Spleen (tissue), 11 donors: ENCODE data around the gene ZDHHC3. TPM values are rescaled to one million over a fixed set of nuclear protein-coding genes. Genes with fewer than 3 reads are reported as not detected.

Experiments
- DNase-seq: peaks from one replicate; pipeline ENCODE4 v3.0.0-alpha.2; 2020
- H3K27ac ChIP-seq, 8 donors: fragments of 200-600 bp; sonication (generic) in 7 of 8; 1 replicate in 4 of 8; 2 replicates in 4 of 8; pipeline versions ENCODE4 v1.5.0 to v1.8.0; 2016 to 2021; ENCODE audit warnings: inconsistent platforms in 4 of 8, mild to moderate bottlenecking in 4 of 8, moderate library complexity in 1 of 8
- H3K27me3 ChIP-seq, 7 donors: fragments of 200-600 bp; sonication (generic) in 6 of 7; replicated peaks in 1 of 7; 1 replicate in 4 of 7; 2 replicates in 3 of 7; pipeline versions ENCODE4 v1.5.0 to v1.8.0; 2016 to 2021; ENCODE audit warnings: inconsistent platforms in 3 of 7, mild to moderate bottlenecking in 1 of 7
- H3K36me3 ChIP-seq, 6 donors: fragments of 200-600 bp; sonication (generic) in 5 of 6; 1 replicate in 4 of 6; 2 replicates in 2 of 6; pipeline versions ENCODE4 v1.5.0 to v1.8.0; 2016 to 2021; ENCODE audit warnings: inconsistent platforms in 2 of 6
- H3K4me1 ChIP-seq, 6 donors: fragments of 200-600 bp; sonication (generic) in 5 of 6; 1 replicate in 3 of 6; 2 replicates in 3 of 6; pipeline versions ENCODE4 v1.5.0 to v1.8.0; 2016 to 2021; ENCODE audit warnings: inconsistent platforms in 3 of 6
- H3K4me3 ChIP-seq, 8 donors: fragments of 200-600 bp; sonication (generic) in 7 of 8; 1 replicate in 4 of 8; 2 replicates in 4 of 8; pipeline versions ENCODE4 v1.5.0 to v1.8.0; 2016 to 2021; ENCODE audit warnings: inconsistent platforms in 4 of 8, mild to moderate bottlenecking in 4 of 8, moderate library complexity in 2 of 8
- H3K9me3 ChIP-seq, 8 donors: fragments of 200-600 bp; sonication (generic) in 7 of 8; 1 replicate in 4 of 8; 2 replicates in 4 of 8; pipeline versions ENCODE4 v1.5.0 to v1.8.0; 2016 to 2021; ENCODE audit warnings: inconsistent platforms in 4 of 8
- POLR2A ChIP-seq, 3 donors: fragments of 450-650 bp; IDR thresholded peaks; one replicate each; pipeline ENCODE4 v1.5.1; 2017; ENCODE audit warnings: antibody characterized with exemption in 3 of 3, mild to moderate bottlenecking in 1 of 3
- POLR2AphosphoS5 ChIP-seq, 3 donors: sonication (generic); formaldehyde crosslinking; IDR thresholded peaks; one replicate each; pipeline ENCODE4 v1.5.1; 2017; ENCODE audit warnings: antibody characterized with exemption in 3 of 3
- WGBS, 5 donors: extraction: QIAGEN DNeasy Blood & Tissue Kit in 3 of 5; methylation state at CpG; one replicate each; pipeline versions ENCODE4 v1.1.5 to v1.1.7; 2013 to 2018; 5-methylcytosine and 5-hydroxymethylcytosine counted together
- intact Hi-C: fragments of 100-400 bp; cut with DNase I; formaldehyde crosslinking; loops from one replicate; pipeline ENCODE4 v1.15.0; 2023; ENCODE audit warnings: low total_unique reads
- polyA plus RNA-seq, 3 donors: library from polyadenylated mRNA; stranded (reverse); fragments of 200-250 nt; gene quantifications; one replicate each; pipeline ENCODE4 v1.2.1, GENCODE V29; 2013
- total RNA-seq, 7 donors: library from RNA; depleted of rRNA in 3 of 7; stranded (reverse); fragments of >200 nt in 3 of 7; fragmentation: NEBNext Ultra II Directional in 4 of 7; extraction: Animal tissue kit (Norgen Biotek cat#: 25700) in 4 of 7; gene quantifications; one replicate each; pipeline versions ENCODE4 v1.1.0 to v1.2.1, GENCODE V29; 2016 to 2021
- TF ChIP-seq, protein P1 (sequence below), 11 experiments: fragments of 200-600 bp in 7 of 11; fragments of 450-650 bp in 4 of 11; sonication (generic) in 4 of 11; IDR thresholded peaks in 8 of 11; conservative IDR thresholded peaks in 3 of 11; 1 replicate in 7 of 11; 2 replicates in 4 of 11; pipeline versions ENCODE4 v1.4.0 to v1.8.0; 2016 to 2021; ENCODE audit warnings: antibody characterized with exemption in 11 of 11, inconsistent platforms in 4 of 11, mild to moderate bottlenecking in 1 of 11
- donor health status: healthy with polysubstance abuse.
- donor health status: DM: no; HTN: no; CAD: no; lungs with moderate emphysema.
- donor health status: DM: no; HTN: no; CAD: no.
- donor health status: Bipolar disorder and iron deficiency.
- donor health status: healthy.
- donor health status: DM: no; HTN: no; CAD: no.
- donor health status: DM: yes; HTN: yes; CAD: no.

The ZDHHC3 gene
- total and polyA plus RNA-seq, 10 donors: 15.2 to 79.2 (median 65.5) TPM

- no peaks in the 10 kb centered on the region for H3K27me3 ChIP-seq
- no peaks in the 10 kb centered on the region for H3K4me1 ChIP-seq
- no peak for DNase-seq
- no peaks in the 10 kb centered on the region for H3K9me3 ChIP-seq
- 84 to 97% (median 93%) methylated on average over 9 of the region's 9 CpGs for WGBS, 5 donors
- no peak overlapping the region for H3K4me3 ChIP-seq
- TF ChIP-seq, protein P1, sequence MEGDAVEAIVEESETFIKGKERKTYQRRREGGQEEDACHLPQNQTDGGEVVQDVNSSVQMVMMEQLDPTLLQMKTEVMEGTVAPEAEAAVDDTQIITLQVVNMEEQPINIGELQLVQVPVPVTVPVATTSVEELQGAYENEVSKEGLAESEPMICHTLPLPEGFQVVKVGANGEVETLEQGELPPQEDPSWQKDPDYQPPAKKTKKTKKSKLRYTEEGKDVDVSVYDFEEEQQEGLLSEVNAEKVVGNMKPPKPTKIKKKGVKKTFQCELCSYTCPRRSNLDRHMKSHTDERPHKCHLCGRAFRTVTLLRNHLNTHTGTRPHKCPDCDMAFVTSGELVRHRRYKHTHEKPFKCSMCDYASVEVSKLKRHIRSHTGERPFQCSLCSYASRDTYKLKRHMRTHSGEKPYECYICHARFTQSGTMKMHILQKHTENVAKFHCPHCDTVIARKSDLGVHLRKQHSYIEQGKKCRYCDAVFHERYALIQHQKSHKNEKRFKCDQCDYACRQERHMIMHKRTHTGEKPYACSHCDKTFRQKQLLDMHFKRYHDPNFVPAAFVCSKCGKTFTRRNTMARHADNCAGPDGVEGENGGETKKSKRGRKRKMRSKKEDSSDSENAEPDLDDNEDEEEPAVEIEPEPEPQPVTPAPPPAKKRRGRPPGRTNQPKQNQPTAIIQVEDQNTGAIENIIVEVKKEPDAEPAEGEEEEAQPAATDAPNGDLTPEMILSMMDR (IDR thresholded peaks at IDR 0.05 in 8 of 11, conservative IDR thresholded peaks at IDR 0.05 in 3 of 11): no peak
- TF ChIP-seq POLR2A (IDR thresholded peaks at IDR 0.05) (no peak), POLR2AphosphoS5 (IDR thresholded peaks at IDR 0.05) (no peak)
- intact Hi-C loops: no loop called here
- H3K27ac ChIP-seq: no peak overlapping the region
- H3K36me3 ChIP-seq: peaks cover 0 to 100% (median 73%) of the 10 kb centered on the region in 6 donors
Observed at GRCh38 chr3:44942202-44942921, 33.6 kb downstream of the ZDHHC3 start.

DNA sequence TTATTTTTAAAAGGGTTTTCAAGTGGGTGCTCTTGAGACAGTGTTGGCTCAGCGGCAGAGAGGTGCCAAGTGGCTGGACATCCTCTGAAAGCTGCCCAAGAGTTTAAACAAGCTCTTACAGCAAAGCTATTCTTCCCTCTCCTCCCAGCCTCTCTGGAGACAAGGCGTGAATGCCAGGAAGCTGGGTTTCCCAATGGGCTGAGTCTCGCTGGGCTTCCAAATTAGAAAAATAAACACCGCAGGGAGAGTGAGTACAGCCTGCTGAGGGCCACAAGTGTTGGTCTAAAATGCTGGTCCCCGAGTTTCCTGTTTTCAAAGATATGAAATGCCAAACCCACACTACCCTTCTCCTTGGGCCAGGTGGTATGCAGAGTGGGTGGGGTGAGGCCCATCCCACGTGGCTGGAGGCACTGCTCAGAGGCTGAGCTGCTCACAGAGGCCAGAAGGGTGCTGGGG is 36.4 kb downstream of the ZDHHC3 start:
- Histone ChIP-seq H3K27me3 (no peaks in the 10 kb centered on the region), H3K9me3 (no peaks in the 10 kb centered on the region), H3K27ac (no peak overlapping the region), H3K36me3 (peaks cover 0 to 100% (median 73%) of the 10 kb centered on the region in 6 donors), H3K4me3 (no peak overlapping the region), H3K4me1 (no peaks in the 10 kb centered on the region)
- intact Hi-C loops: no loop called here
- 72 to 79% (median 76%) methylated on average over 6 of the region's 6 CpGs for WGBS, 5 donors
- DNase-seq: no peak
- no peak for TF ChIP-seq POLR2A (IDR thresholded peaks at IDR 0.05)
- TF ChIP-seq, protein P1 (IDR thresholded peaks at IDR 0.05 in 8 of 11, conservative IDR thresholded peaks at IDR 0.05 in 3 of 11): no peak

GRCh38 chr3:44932986-44933944 is 42.7 kb downstream of the ZDHHC3 start:
- Histone ChIP-seq H3K27me3 (no peaks in the 10 kb centered on the region), H3K4me1 (no peaks in the 10 kb centered on the region), H3K9me3 (no peaks in the 10 kb centered on the region), H3K4me3 (no peak overlapping the region), H3K27ac (no peak overlapping the region), H3K36me3 (peaks cover 0 to 100% (median 68%) of the 10 kb centered on the region in 6 donors)
- TF ChIP-seq POLR2AphosphoS5 (IDR thresholded peaks at IDR 0.05) (no peak), POLR2A (IDR thresholded peaks at IDR 0.05) (no peak)
- TF ChIP-seq, protein P1 (IDR thresholded peaks at IDR 0.05 in 8 of 11, conservative IDR thresholded peaks at IDR 0.05 in 3 of 11): no peak
- intact Hi-C loops: no loop called here
- no peak for DNase-seq
- 76 to 91% (median 91%) methylated on average over 8 to 14 of the region's 14 CpGs for WGBS, 5 donors

- Histone ChIP-seq H3K4me3 (no peak overlapping the region), H3K36me3 (peaks cover 0 to 100% (median 69%) of the 10 kb centered on the region in 6 donors), H3K27ac (no peak overlapping the region), H3K4me1 (no peaks in the 10 kb centered on the region), H3K9me3 (no peaks in the 10 kb centered on the region), H3K27me3 (no peaks in the 10 kb centered on the region)
- TF ChIP-seq POLR2AphosphoS5 (IDR thresholded peaks at IDR 0.05) (no peak), POLR2A (IDR thresholded peaks at IDR 0.05) (no peak)
- TF ChIP-seq, protein P1 (IDR thresholded peaks at IDR 0.05 in 8 of 11, conservative IDR thresholded peaks at IDR 0.05 in 3 of 11): no peak
- intact Hi-C loops: no loop called here
- WGBS, 5 donors: 61 to 84% (median 77%) methylated on average over 2 of the region's 2 CpGs
- DNase-seq: no peak
Observed at GRCh38 chr3:44932271-44932670, 43.7 kb downstream of the ZDHHC3 start.
